Loucy (cell line): ENCODE measurements around the gene PHYKPL.

Experiments
- H2AFZ ChIP-seq: fragments of 200-600 bp; sonication (generic); 2 replicates; pipeline ENCODE4 v1.6.0; 2016; ENCODE audit warnings: antibody characterized with exemption, mild to moderate bottlenecking, low read length, moderate library complexity
- H3F3A ChIP-seq: fragments of 200-600 bp; 2 replicates; pipeline ENCODE4 v1.6.0; 2016; ENCODE audit warnings: antibody characterized with exemption, low read depth, mild to moderate bottlenecking
- H3K27me3 ChIP-seq: fragments of 200-600 bp; sonication (generic); 2 replicates; pipeline ENCODE4 v1.6.1; 2014; ENCODE audit warnings: low read length, mild to moderate bottlenecking; ENCODE audit not compliant: insufficient read depth, poor library complexity, severe bottlenecking
- H3K36me3 ChIP-seq: fragments of 200-600 bp; sonication (generic); 2 replicates; pipeline ENCODE4 v1.6.1; 2016; ENCODE audit warnings: low read length; ENCODE audit not compliant: insufficient read depth
- H3K4me1 ChIP-seq: fragments of 200-600 bp; sonication (generic); 2 replicates; pipeline ENCODE4 v1.5.1; 2014; ENCODE audit warnings: low read length, mild to moderate bottlenecking; ENCODE audit not compliant: insufficient read depth, poor library complexity, severe bottlenecking
- H3K4me2 ChIP-seq: fragments of 200-600 bp; sonication (generic); 2 replicates; pipeline ENCODE4 v1.6.0; 2014; ENCODE audit warnings: antibody characterized with exemption, low read length, low read depth, mild to moderate bottlenecking; ENCODE audit not compliant: poor library complexity, severe bottlenecking
- H3K4me3 ChIP-seq: fragments of 200-600 bp; sonication (generic); 2 replicates; pipeline ENCODE4 v1.5.1; 2014; ENCODE audit warnings: low read length, mild to moderate bottlenecking, mixed read lengths; ENCODE audit not compliant: poor library complexity, severe bottlenecking
- H3K79me2 ChIP-seq: fragments of 200-600 bp; sonication (generic); 2 replicates; pipeline ENCODE4 v1.6.1; 2014; ENCODE audit warnings: low read length; ENCODE audit not compliant: insufficient read depth
- H3K9ac ChIP-seq: fragments of 200-600 bp; sonication (generic); 2 replicates; pipeline ENCODE4 v1.6.0; 2014; ENCODE audit warnings: mild to moderate bottlenecking, low read depth, low read length, moderate library complexity; ENCODE audit not compliant: poor library complexity, severe bottlenecking
- H3K9me2 ChIP-seq: fragments of 200-600 bp; sonication (generic); replicated peaks from 2 replicates; pipeline ENCODE4 v1.6.1; 2016; ENCODE audit warnings: low read depth, low read length, mixed read lengths
- H3K9me3 ChIP-seq: fragments of 200-600 bp; sonication (generic); 2 replicates; pipeline ENCODE4 v1.6.1; 2014; ENCODE audit warnings: mild to moderate bottlenecking, antibody characterized with exemption, low read length, low read depth; ENCODE audit not compliant: insufficient read depth
- H4K20me1 ChIP-seq: fragments of 200-600 bp; sonication (generic); 2 replicates; pipeline ENCODE4 v1.6.0; 2014; ENCODE audit warnings: antibody characterized with exemption, low read length, mild to moderate bottlenecking; ENCODE audit not compliant: insufficient read depth, poor library complexity, severe bottlenecking
- CTCF ChIP-seq: fragments of 200-600 bp; sonication (generic); conservative IDR thresholded peaks from 2 replicates; pipeline ENCODE4 v1.5.1; 2014; ENCODE audit warnings: mild to moderate bottlenecking, antibody characterized with exemption, low read length
- EZH2phosphoT487 ChIP-seq: fragments of 200-600 bp; IDR thresholded peaks from 2 replicates; pipeline ENCODE4 v1.6.1; 2018; ENCODE audit warnings: antibody characterized with exemption, mild to moderate bottlenecking, moderate library complexity, borderline replicate concordance

PHYKPL gene

GRCh38 chr5:178249191-178249989, 16.8 kb upstream of the PHYKPL start:
- Histone ChIP-seq H2AFZ (no peak overlapping the region), H3K4me2 (no peak overlapping the region), H3K27me3 (no peaks in the 10 kb centered on the region), H3K9ac (no peak overlapping the region), H3K36me3 (no peaks in the 10 kb centered on the region), H4K20me1 (no peaks in the 10 kb centered on the region), H3F3A (no peaks in the 10 kb centered on the region), H3K4me3 (no peak overlapping the region), H3K9me2 (no peaks in the 10 kb centered on the region), H3K79me2 (no peaks in the 10 kb centered on the region), H3K9me3 (no peaks in the 10 kb centered on the region), H3K4me1 (no peaks in the 10 kb centered on the region)
- no peak for TF ChIP-seq CTCF
- TF ChIP-seq EZH2phosphoT487, result no peak

- H3K4me2 ChIP-seq, result no peak overlapping the region
These were observed 16.1 kb upstream of the PHYKPL start for GRCh38 chr5:178248750-178249149.

GRCh38 chr5:178247481-178248456, 15.2 kb upstream of the PHYKPL start:
- Histone ChIP-seq H3K9me2 (no peaks in the 10 kb centered on the region), H2AFZ (no peak overlapping the region), H3K4me2 (no peak overlapping the region), H3K4me3 (no peak overlapping the region), H3K36me3 (no peaks in the 10 kb centered on the region), H3K27me3 (no peaks in the 10 kb centered on the region), H3K79me2 (no peaks in the 10 kb centered on the region), H3K9ac (no peak overlapping the region), H4K20me1 (no peaks in the 10 kb centered on the region), H3K9me3 (no peaks in the 10 kb centered on the region), H3F3A (no peaks in the 10 kb centered on the region), H3K4me1 (no peaks in the 10 kb centered on the region)
- TF ChIP-seq EZH2phosphoT487, result no peak
- no peak for TF ChIP-seq CTCF

More at GRCh38 chr5:178248750-178249149, 16.1 kb upstream of the PHYKPL start:
- Histone ChIP-seq H3K27me3 (no peaks in the 10 kb centered on the region), H3K9me2 (no peaks in the 10 kb centered on the region), H3K79me2 (no peaks in the 10 kb centered on the region), H3K4me3 (no peak overlapping the region), H3K9ac (no peak overlapping the region), H3K4me1 (no peaks in the 10 kb centered on the region), H4K20me1 (no peaks in the 10 kb centered on the region), H3F3A (no peaks in the 10 kb centered on the region), H3K36me3 (no peaks in the 10 kb centered on the region), H3K9me3 (no peaks in the 10 kb centered on the region), H2AFZ (no peak overlapping the region)
- TF ChIP-seq CTCF (no peak), EZH2phosphoT487 (no peak)
